C4-2B (cell line): Measurements from ENCODE around the gene ANTKMT.

Experiments
- H3K27ac ChIP-seq: fragments of 450-650 bp; 2 replicates; pipeline ENCODE4 v1.5.1; 2017
- CTCF ChIP-seq: fragments of 450-650 bp; conservative IDR thresholded peaks from 2 replicates; pipeline ENCODE4 v1.5.1; 2017; ENCODE audit warnings: mild to moderate bottlenecking
- ZFX ChIP-seq: fragments of 450-650 bp; IDR thresholded peaks from 2 replicates; pipeline ENCODE4 v1.6.1; 2017

Gene ANTKMT

DNA sequence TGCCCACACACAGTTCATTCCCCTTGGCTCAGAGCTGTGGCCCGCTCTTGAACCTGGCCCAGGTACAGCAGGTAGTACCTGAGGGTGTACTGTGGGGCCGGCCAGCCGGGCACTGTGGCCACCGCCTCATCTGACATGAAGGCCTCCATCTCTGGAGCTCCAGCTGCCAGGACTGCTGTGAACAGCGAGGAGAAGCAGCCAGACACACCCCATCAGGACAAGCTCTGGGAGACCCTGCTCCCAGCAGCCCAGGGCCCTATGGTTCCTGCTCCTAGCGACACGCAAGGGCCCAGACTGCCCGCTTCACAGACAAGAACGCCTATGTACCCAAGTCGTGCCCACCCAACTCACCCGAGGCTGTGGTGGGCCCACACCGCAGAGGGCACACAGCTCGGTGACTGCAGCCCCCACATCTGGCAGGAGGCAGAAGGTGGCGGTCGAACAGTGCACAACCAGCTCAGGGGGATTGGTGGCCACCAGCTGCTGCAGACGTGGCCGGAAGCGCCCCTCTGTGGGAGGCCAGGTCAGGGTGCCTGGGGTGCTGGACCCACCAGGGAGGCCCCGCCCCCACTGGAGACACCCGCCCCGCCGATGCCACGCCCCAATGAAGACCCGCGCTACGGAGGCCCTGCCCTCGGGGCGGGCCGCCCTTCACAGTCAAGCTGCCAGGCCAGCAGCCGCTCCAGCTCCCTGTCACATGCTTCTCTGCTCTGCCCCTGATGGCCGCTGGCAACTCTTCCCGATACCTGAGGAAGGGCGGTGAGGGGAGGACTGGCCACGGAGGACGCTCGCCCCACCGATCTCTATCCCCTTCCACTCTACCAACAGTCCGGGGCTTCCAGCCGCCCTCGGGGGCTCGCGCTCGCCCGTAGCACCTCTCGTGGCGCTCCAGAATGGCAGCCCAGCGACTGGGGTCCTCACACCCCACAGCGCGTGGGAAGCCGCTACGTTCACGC is 41.8 kb upstream of the ANTKMT start:
- TF ChIP-seq CTCF (no peak), ZFX (no peak)
- H3K27ac ChIP-seq: peak overlapping the region; percentile 94

GRCh38 chr16:679814-680624 is 40.9 kb upstream of the ANTKMT start, which contains the start of gene STUB1:
Gene STUB1 (plus strand): TSS chr16:680410. CDS start chr16:680526, 116 bp downstream.
- TF ChIP-seq ZFX: peak; percentile 73; the same call in 1 of the 2 replicates
- no peak for TF ChIP-seq CTCF
- peak within 1 kb of the TSS; percentile 94 for H3K27ac ChIP-seq

DNA sequence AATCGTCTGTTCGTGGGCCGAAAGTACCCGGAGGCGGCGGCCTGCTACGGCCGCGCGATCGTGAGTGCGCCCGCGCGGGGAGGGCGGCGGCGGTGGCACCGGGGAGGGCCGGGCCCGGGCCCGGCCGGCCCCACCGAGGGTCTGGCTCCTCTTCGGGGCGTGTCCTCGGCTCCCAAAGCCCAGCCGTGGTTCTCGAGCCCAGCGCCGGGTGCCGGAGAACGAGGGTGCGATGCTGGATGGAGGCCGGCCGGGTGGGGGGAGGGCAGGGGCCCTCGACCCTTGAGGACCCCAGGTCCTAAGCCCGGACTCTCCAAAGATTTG is 40.4 kb upstream of the ANTKMT start:
- TF ChIP-seq CTCF (no peak), ZFX (peak; percentile 65)
- peak overlapping the region; percentile 94 for H3K27ac ChIP-seq

GRCh38 chr16:680967-681745 is 39.8 kb upstream of the ANTKMT start:
- TF ChIP-seq CTCF (no peak; the same call in 1 of the 2 replicates), ZFX (0 out of 2 replicates have a peak, but pooled peaks have one; percentile 26)
- H3K27ac ChIP-seq: peak overlapping the region; percentile 94

DNA sequence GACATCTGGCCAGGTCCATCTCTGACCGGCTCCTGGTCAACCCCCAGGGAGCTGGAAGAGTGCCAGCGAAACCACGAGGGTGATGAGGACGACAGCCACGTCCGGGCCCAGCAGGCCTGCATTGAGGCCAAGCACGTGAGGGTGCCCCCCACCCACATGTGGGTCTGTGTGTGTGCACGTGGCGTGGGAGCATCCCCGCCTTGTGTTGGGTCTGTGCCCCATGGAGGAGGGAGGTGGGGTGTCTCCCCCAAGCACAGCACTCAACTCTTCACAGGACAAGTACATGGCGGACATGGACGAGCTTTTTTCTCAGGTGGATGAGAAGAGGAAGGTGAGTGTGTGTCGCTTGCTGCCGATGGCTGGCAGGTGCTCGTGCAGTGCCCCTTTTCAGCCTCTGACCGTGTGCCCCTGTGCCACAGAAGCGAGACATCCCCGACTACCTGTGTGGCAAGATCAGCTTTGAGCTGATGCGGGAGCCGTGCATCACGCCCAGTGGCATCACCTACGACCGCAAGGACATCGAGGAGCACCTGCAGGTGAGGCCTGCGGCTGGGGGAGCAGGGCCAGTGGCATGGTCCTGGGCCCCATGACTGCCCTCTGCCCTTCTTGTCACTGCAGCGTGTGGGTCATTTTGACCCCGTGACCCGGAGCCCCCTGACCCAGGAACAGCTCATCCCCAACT is 39.1 kb upstream of the ANTKMT start:
- peak overlapping the region; percentile 94 for H3K27ac ChIP-seq

More for the DNA sequence above, 39.1 kb upstream of the ANTKMT start:
- no peak for TF ChIP-seq ZFX
- no peak for TF ChIP-seq CTCF
